Ramos (cell line): ENCODE data around the gene CRACR2A.

ENCODE experiments used
- in situ Hi-C: fragments of 300-500 bp; cut with MboI; formaldehyde crosslinking; loops from one replicate; pipeline ENCODE4 v1.14.3; 2022; ENCODE audit warnings: low sequenced_read_pairs; ENCODE audit not compliant: unreplicated experiment

Gene CRACR2A

GRCh38 chr12:3692616-3693365 is 60.1 kb downstream of the CRACR2A start:
- in situ Hi-C loops: no loop called here

- in situ Hi-C loops: no loop called here
These were observed 66.4 kb downstream of the CRACR2A start for GRCh38 chr12:3686463-3686862.

GRCh38 chr12:3685830-3686229 is 67.1 kb downstream of the CRACR2A start:
- in situ Hi-C loops: no loop called here

- in situ Hi-C loops: no loop called here
These were observed 68.4 kb downstream of the CRACR2A start for GRCh38 chr12:3684449-3685051.

- in situ Hi-C loops: no loop called here
These were observed 69.2 kb downstream of the CRACR2A start for GRCh38 chr12:3683670-3684069.

- in situ Hi-C loops: no loop called here
These were observed 71.3 kb downstream of the CRACR2A start for GRCh38 chr12:3681595-3682061.

GRCh38 chr12:3680919-3681594 is 71.9 kb downstream of the CRACR2A start:
- in situ Hi-C loops: no loop called here

- in situ Hi-C loops: no loop called here
These were observed 73.1 kb downstream of the CRACR2A start for GRCh38 chr12:3679831-3680230.

- in situ Hi-C loops: no loop called here
These were observed 75.3 kb downstream of the CRACR2A start for GRCh38 chr12:3677609-3678008.

GRCh38 chr12:3673981-3674708 is 78.8 kb downstream of the CRACR2A start:
- in situ Hi-C loops: no loop called here

- in situ Hi-C loops: no loop called here
These were observed 80.8 kb downstream of the CRACR2A start for GRCh38 chr12:3672113-3672509.

GRCh38 chr12:3671330-3672112 is 81.4 kb downstream of the CRACR2A start:
- in situ Hi-C loops: no loop called here

GRCh38 chr12:3670083-3670620 is 82.8 kb downstream of the CRACR2A start:
- in situ Hi-C loops: no loop called here

GRCh38 chr12:3669594-3669993 is 83.3 kb downstream of the CRACR2A start:
- in situ Hi-C loops: no loop called here

GRCh38 chr12:3668479-3669165 is 84.3 kb downstream of the CRACR2A start:
- in situ Hi-C loops: no loop called here

- in situ Hi-C loops: no loop called here
These were observed 85.4 kb downstream of the CRACR2A start for GRCh38 chr12:3667485-3667884.

- in situ Hi-C loops: no loop called here
These were observed 86.5 kb downstream of the CRACR2A start for GRCh38 chr12:3666441-3666840.

- in situ Hi-C loops: no loop called here
These were observed 90.4 kb downstream of the CRACR2A start for GRCh38 chr12:3662521-3662921.

- in situ Hi-C loops: no loop called here
These were observed 91.9 kb downstream of the CRACR2A start for GRCh38 chr12:3661028-3661427.
